Muscle of leg (tissue), 11 donors: ENCODE data around the gene SERPINC1. TPM values are rescaled to one million over a fixed set of nuclear protein-coding genes. Genes with fewer than 3 reads are reported as not detected.
"Not testable (repeated sequence)": the region's sequence is repeated elsewhere in the genome, so short reads cannot be mapped to it uniquely, and the experiment has no call there.

Source experiments
- DNase-seq: peaks from one replicate; pipeline ENCODE4 v3.0.0; 2013
- H3K27ac ChIP-seq: one replicate; pipeline ENCODE4 v1.5.1; 2013; ENCODE audit warnings: mild to moderate bottlenecking, low read length, control low read depth
- H3K27me3 ChIP-seq: one replicate; pipeline ENCODE4 v1.6.1; 2013; ENCODE audit warnings: low read length; ENCODE audit not compliant: control insufficient read depth, insufficient read depth
- H3K36me3 ChIP-seq: one replicate; pipeline ENCODE4 v1.6.1; 2013; ENCODE audit warnings: low read length; ENCODE audit not compliant: control insufficient read depth, insufficient read depth
- H3K4me1 ChIP-seq: one replicate; pipeline ENCODE4 v1.6.1; 2013; ENCODE audit warnings: low read length; ENCODE audit not compliant: control insufficient read depth, insufficient read depth
- H3K4me3 ChIP-seq: one replicate; pipeline ENCODE4 v1.5.1; 2013; ENCODE audit warnings: low read length, control low read depth
- H3K9me3 ChIP-seq: replicated peaks from 2 replicates; pipeline ENCODE4 v1.6.1; 2013; ENCODE audit warnings: low read depth, low read length; ENCODE audit not compliant: control insufficient read depth
- WGBS: methylation state at CpG from one replicate; pipeline ENCODE4 v1.1.5; 2013; ENCODE audit warnings: missing lambda C conversion rate; ENCODE audit not compliant: insufficient coverage; 5-methylcytosine and 5-hydroxymethylcytosine counted together
- polyA plus RNA-seq, 8 donors: library from polyadenylated mRNA; unstranded; fragments of 120-200 nt; gene quantifications; one replicate each; pipeline versions ENCODE4 v1.2.1 to v1.2.3, GENCODE V29; 2013; ENCODE audit warnings: inconsistent platforms in 1 of 8, low replicate concordance in 1 of 8; ENCODE audit not compliant: insufficient read length in 8 of 8, insufficient read depth in 1 of 8
- total RNA-seq: library from RNA; stranded (reverse); fragments of 120-200 nt; gene quantifications from one replicate; pipeline ENCODE4 v1.2.4, GENCODE V29; 2013

The SERPINC1 gene
- total and polyA plus RNA-seq, 9 donors = 0.06 to 2.7 (median 0.27) TPM

DNA sequence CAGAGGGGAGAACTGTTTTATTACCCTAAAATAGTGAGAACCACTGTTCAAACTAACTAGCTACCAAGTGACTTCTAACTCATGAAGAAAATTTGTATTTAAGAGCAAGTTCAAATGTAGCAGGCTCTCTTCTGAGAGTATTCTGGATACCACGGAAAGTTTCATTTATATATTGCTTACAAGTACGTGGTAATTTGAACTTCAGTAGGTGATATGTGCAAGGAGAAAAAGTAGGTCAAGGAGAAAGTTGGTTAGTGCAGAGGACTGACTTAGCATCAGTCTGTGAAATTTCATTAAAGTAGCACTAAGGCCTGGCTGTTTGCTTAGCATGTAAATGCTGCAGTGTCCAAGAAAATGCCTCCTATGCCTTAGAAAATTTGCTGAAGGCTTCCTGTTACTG is 16.7 kb downstream of the SERPINC1 start:
- Histone ChIP-seq H3K36me3 (no peaks in the 10 kb centered on the region), H3K27ac (no peak overlapping the region), H3K4me1 (no peaks in the 10 kb centered on the region), H3K9me3 (no peaks in the 10 kb centered on the region), H3K4me3 (no peak overlapping the region), H3K27me3 (no peaks in the 10 kb centered on the region)
- 71% methylated on average over 1 of the region's 2 CpGs for WGBS
- DNase-seq = no peak

DNA sequence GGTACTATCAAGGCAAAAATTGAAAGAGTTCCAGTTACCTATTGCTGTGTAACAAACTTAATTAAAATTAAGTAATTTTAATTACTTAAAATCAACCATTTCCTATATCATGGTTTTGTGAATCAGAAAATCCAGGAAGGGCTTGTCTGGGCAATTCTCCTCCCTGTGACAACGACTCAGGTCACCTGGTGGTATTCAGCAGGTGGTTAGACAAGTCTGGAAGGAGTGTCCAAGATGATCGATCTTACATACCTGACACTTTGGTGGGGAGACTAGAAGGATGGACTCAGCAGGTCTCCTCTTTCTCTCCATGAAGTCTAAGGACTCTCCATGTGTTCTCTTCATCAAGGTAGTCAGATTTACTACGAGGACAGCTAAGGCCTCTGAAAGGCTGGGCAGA is 22.9 kb downstream of the SERPINC1 start:
- no peak overlapping the region for H3K27ac ChIP-seq
- WGBS = no CpG with 5 or more reads among the region's 3 CpGs
- no peaks in the 10 kb centered on the region for H3K9me3 ChIP-seq
- no peak for DNase-seq
- peaks cover 6% of the 10 kb centered on the region for H3K36me3 ChIP-seq
- H3K4me3 ChIP-seq = no peak overlapping the region
- H3K27me3 ChIP-seq = no peaks in the 10 kb centered on the region
- H3K4me1 ChIP-seq = no peaks in the 10 kb centered on the region

DNA sequence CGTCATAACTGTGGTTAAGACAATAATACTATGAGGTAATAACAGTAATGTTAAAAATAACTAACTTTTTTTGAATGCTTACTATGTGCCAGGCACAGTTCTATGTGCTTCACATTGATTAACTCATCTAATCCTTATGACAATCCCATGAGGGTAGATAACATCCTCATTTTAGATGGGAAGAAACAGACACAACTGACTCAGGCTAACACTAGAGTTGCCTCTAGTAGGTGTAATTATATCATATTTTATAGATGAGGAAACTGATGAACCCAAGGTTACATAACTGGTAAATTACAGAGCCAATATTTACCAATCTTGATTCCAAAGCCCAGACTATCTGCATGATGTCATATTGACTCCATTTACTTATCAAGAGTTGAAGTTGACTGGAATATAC is 23.5 kb downstream of the SERPINC1 start:
- Histone ChIP-seq H3K27me3 (no peaks in the 10 kb centered on the region), H3K36me3 (peaks cover 6% of the 10 kb centered on the region), H3K4me3 (no peak overlapping the region), H3K4me1 (no peaks in the 10 kb centered on the region), H3K9me3 (no peaks in the 10 kb centered on the region), H3K27ac (no peak overlapping the region)
- WGBS = no CpG with 5 or more reads among the region's 1 CpG
- DNase-seq = no peak

DNA sequence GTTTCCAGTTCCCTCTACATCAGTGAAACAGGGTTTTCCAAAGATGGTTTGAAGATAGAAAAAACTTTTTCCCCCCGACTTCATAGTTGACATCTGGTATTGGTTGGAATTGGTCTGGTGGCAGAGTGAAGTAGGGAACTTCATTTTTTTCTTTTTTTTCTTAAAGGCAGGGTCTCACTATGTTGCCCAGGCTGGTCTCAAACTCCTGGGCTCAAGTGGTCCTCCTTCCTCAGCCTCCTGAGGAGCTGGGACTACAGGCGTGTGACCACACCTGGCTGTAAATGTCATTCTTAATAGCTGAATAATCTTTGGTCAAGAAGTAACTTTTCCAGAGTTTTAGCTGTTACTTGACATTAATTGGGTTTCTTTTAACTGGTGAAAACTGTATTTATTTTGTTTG is 27.2 kb downstream of the SERPINC1 start:
- H3K36me3 ChIP-seq = peaks cover 21% of the 10 kb centered on the region
- DNase-seq = no peak
- H3K4me3 ChIP-seq = no peak overlapping the region
- no peak overlapping the region for H3K27ac ChIP-seq
- no peaks in the 10 kb centered on the region for H3K4me1 ChIP-seq
- no peaks in the 10 kb centered on the region for H3K27me3 ChIP-seq
- H3K9me3 ChIP-seq = no peaks in the 10 kb centered on the region
- no CpG with 5 or more reads among the region's 2 CpGs for WGBS

DNA sequence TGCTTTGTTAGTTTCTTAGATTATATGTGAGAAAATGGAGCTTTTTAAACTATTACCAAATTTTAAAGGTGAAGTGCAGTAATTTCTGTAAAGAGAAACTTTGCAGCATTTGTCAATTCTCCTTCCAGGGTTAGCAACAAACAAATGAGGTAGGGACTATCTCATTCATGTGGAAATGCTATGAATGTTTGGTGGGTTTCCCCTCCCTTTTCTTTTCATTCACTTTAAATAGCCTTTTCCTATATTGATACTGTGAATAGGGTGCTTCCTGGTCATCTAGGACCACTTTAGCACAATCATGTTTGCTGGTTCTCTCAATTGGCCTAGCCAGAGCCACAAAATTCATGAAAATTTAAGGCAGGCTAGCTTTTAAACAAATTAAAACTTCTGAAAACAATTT is 28.4 kb downstream of the SERPINC1 start:
- H3K27ac ChIP-seq = no peak overlapping the region
- no peak for DNase-seq
- H3K36me3 ChIP-seq = peaks cover 19% of the 10 kb centered on the region

DNA sequence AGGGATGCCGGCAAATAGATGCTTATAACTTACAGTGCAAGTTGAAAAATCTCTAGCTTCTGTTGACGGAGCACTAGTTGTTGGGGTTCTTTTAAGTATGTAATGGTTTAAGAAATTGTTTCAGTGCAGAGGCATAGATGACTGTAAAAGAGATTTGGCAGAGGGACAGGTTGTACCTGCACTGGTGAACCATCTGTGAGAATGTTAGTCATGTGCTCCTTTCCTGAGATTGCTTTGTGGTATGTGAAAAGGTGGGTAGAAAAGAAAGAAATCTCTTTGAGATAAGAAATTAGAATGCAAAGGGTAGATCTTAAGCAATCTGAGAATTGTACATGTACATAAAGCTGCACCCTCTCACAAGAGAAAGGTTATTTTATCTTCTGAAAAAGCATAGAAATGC is 29.5 kb downstream of the SERPINC1 start:
- 92% methylated on average over 2 of the region's 2 CpGs for WGBS
- Histone ChIP-seq H3K36me3 (peaks cover 19% of the 10 kb centered on the region), H3K4me1 (no peaks in the 10 kb centered on the region)

More for the DNA sequence above, 28.4 kb downstream of the SERPINC1 start:
- no peaks in the 10 kb centered on the region for H3K27me3 ChIP-seq
- H3K4me3 ChIP-seq = no peak overlapping the region
- no peaks in the 10 kb centered on the region for H3K9me3 ChIP-seq
- no peaks in the 10 kb centered on the region for H3K4me1 ChIP-seq

DNA sequence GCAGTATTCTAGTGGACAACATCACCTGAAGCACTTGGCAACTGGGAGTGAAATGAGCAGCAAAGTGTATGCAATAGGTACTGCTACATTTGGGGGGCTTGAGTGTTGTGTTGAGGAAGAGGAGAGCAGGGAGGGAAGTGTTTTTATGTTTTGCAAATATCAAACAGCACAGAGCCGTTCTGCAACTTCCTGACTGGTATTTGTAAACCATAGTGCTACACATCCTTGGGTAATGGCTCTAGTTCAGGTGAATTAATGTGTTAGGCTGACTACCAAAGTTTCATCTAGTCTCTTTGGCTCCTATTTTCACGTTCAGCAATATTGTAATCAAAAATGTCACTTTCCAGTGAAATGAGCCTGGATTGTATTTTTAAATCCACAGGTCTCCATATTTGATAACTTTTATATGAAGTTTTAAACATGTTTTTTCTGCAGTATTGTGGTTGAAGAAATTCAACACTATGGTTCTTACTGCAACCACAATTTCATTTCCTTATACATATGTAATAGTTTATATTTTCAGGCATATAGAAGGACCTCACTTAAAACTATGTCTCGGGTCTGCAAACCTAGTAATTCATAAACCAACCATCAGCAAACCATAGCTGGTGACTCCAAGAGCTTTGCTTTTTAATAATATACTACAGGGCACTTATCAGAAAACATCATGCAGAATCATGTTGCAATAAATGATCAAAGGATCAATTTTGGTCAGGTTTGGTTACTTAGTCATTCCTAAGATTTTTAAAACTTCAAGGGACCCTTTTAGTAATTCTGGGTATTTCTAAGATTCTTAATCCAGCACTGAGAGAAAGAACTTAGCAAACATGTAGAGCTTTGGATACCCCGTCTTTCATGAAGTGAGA is 30.1 kb downstream of the SERPINC1 start:
- Histone ChIP-seq H3K27ac (no peak overlapping the region), H3K27me3 (no peaks in the 10 kb centered on the region), H3K4me3 (no peak overlapping the region), H3K36me3 (peaks cover 19% of the 10 kb centered on the region), H3K4me1 (no peaks in the 10 kb centered on the region), H3K9me3 (no peaks in the 10 kb centered on the region)
- 67% methylated on average over 1 of the region's 4 CpGs for WGBS
- no peak for DNase-seq

More for the DNA sequence above, 29.5 kb downstream of the SERPINC1 start:
- H3K27me3 ChIP-seq = no peaks in the 10 kb centered on the region
- no peak for DNase-seq
- no peak overlapping the region for H3K4me3 ChIP-seq
- H3K9me3 ChIP-seq = no peaks in the 10 kb centered on the region
- no peak overlapping the region for H3K27ac ChIP-seq

DNA sequence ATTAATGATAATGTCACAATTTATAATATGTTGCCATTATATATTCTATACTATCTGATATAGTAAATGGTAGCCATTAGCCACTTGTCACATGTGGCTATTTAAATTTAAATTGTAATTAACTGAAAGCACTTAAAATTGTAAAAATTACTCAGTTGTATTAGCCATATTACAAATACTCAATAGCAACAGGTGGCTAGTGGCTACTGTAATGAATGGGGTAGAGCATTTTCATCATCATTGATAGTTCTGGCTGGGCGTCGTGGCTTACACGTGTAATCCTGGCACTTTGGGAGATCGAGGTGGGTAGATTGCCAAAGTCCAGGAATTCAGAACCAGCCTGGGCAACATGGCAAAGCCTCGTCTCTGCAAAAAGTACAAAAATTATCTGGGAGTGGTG is 32.4 kb downstream of the SERPINC1 start:
- H3K36me3 ChIP-seq = peaks cover 19% of the 10 kb centered on the region
- no peak overlapping the region for H3K27ac ChIP-seq
- H3K4me1 ChIP-seq = no peaks in the 10 kb centered on the region
- 91% methylated on average over 5 of the region's 5 CpGs for WGBS
- no peak for DNase-seq
- H3K27me3 ChIP-seq = no peaks in the 10 kb centered on the region
- no peak overlapping the region for H3K4me3 ChIP-seq
- no peaks in the 10 kb centered on the region for H3K9me3 ChIP-seq

DNA sequence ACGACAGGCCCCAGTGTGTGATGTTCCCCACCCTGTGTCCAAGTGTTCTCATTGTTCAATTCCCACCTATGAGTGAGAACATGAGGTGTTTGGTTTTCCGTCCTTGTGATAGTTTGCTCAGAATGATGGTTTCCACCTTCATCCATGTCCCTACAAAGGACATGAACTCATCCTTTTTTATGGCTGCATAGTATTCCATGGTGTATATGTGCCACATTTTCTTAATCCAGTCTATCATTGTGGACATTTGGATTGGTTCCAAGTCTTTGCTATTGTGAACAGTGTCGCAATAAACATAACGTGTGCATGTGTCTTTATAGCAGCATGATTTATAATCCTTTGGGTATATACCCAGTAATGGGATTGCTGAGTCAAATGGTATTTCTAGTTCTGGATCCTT is 36.0 kb downstream of the SERPINC1 start:
- not testable (repeated sequence) for DNase-seq, H3K27ac ChIP-seq, H3K9me3 ChIP-seq, H3K4me1 ChIP-seq, H3K4me3 ChIP-seq, H3K27me3 ChIP-seq
- H3K36me3 ChIP-seq = peaks cover 17% of the 10 kb centered on the region
- WGBS = no CpG with 5 or more reads among the region's 4 CpGs

DNA sequence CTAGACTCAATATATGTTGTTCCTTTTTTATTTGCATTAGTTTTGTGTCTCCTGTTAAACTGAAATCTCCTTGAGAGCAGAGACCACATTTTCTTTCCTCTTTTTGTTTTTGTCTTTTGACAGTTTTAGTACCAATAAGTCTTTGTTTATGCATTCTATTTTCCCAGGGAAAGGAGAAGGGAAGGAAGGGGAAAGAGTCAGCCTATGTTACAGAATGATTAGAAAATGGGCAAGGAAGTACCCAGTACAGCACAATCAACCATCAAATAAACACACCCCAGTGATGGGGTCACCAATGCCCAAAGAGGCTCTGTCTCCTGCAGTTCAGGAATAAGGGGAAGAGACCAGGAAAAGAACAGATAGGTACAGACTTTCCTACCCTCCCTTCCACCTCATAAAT is 38.9 kb downstream of the SERPINC1 start:
- Histone ChIP-seq H3K4me1 (no peaks in the 10 kb centered on the region), H3K4me3 (no peak overlapping the region), H3K27me3 (no peaks in the 10 kb centered on the region), H3K36me3 (peaks cover 20% of the 10 kb centered on the region), H3K9me3 (no peaks in the 10 kb centered on the region), H3K27ac (no peak overlapping the region)
- DNase-seq = no peak

DNA sequence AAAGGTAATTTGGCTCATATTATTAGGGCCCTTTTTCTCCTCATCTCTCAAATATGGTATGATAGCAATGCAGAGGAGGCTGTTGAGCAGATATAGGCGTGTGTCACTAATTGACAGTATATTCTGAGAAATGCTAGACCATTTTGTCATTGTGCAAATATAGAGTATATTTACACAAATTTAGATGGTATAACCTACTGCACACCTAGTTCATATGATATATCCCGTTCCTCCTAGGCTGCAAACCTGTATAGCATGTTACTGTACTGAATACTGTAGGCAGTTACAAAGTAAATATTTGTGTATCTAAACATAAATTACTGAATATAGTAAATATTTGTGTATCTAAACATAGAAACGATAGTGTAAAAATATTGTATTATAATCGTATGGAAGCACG is 40.4 kb downstream of the SERPINC1 start:
- Histone ChIP-seq H3K4me1 (no peaks in the 10 kb centered on the region), H3K27me3 (no peaks in the 10 kb centered on the region), H3K27ac (no peak overlapping the region), H3K4me3 (no peak overlapping the region), H3K36me3 (peaks cover 22% of the 10 kb centered on the region), H3K9me3 (no peaks in the 10 kb centered on the region)
- WGBS = no CpG with 5 or more reads among the region's 5 CpGs
- DNase-seq = no peak
